ENCODE results near the gene RUVBL1. TPM values are rescaled to one million over a fixed set of nuclear protein-coding genes. Genes with fewer than 3 reads are reported as not detected.

Gene RUVBL1
- 58.3 and 58.8 TPM in 2 replicates for total RNA-seq

- intact Hi-C loops (cut with micrococcal nuclease): loop anchor here (1.0 to 10.0 kb wide), 14 partner anchors 10 to 1419 kb away; partner anchors contain the start of genes ABTB1, ACAD9, CHCHD6 and COPG1
These were observed at the start of gene RUVBL1 for GRCh38 chr3:128123538-128124368. TSS of gene RUVBL1 (minus strand) at chr3:128123812. CDS start at chr3:128123724, 88 bp downstream.

GRCh38 chr3:128173200-128173599, 49.6 kb upstream of the RUVBL1 start:
- intact Hi-C loops (cut with micrococcal nuclease): loop anchor here (10.0 kb wide), 1 partner anchor 152 kb away; no protein-coding TSS in a partner anchor

- intact Hi-C loops (cut with micrococcal nuclease): loop anchor here (10.0 kb wide), 1 partner anchor 154 kb away; no protein-coding TSS in a partner anchor
These were observed 47.4 kb upstream of the RUVBL1 start for GRCh38 chr3:128170866-128171516.

- intact Hi-C loops (cut with micrococcal nuclease): no loop called here
These were observed 45.2 kb upstream of the RUVBL1 start for GRCh38 chr3:128168836-128169235.

GRCh38 chr3:128167973-128168674, 44.5 kb upstream of the RUVBL1 start:
- intact Hi-C loops (cut with micrococcal nuclease): no loop called here

- intact Hi-C loops (cut with micrococcal nuclease): no loop called here
These were observed 44.0 kb upstream of the RUVBL1 start for GRCh38 chr3:128167646-128167972.

GRCh38 chr3:128166971-128167453, 43.4 kb upstream of the RUVBL1 start:
- intact Hi-C loops (cut with micrococcal nuclease): no loop called here

- intact Hi-C loops (cut with micrococcal nuclease): no loop called here
These were observed 39.8 kb upstream of the RUVBL1 start for GRCh38 chr3:128163432-128163831.

GRCh38 chr3:128160661-128161060, 37.0 kb upstream of the RUVBL1 start:
- intact Hi-C loops (cut with micrococcal nuclease): no loop called here

- intact Hi-C loops (cut with micrococcal nuclease): loop anchor here (2.0 kb wide), 1 partner anchor 649 kb away; no protein-coding TSS in a partner anchor
These were observed 32.2 kb upstream of the RUVBL1 start for GRCh38 chr3:128155616-128156360.

- intact Hi-C loops (cut with micrococcal nuclease): loop anchor here (2.0 to 5.0 kb wide), 4 partner anchors 42 to 1677 kb away; partner anchors contain the start of gene ZXDC
These were observed 30.7 kb upstream of the RUVBL1 start for GRCh38 chr3:128154354-128154753.

- intact Hi-C loops (cut with micrococcal nuclease): loop anchor here (1.0 to 5.0 kb wide), 10 partner anchors 30 to 1739 kb away; partner anchors contain the start of genes RUVBL1, SEC61A1, TMCC1 and ZXDC
These were observed 29.8 kb upstream of the RUVBL1 start, which contains the start of gene EEFSEC for GRCh38 chr3:128153156-128154041. TSS of gene EEFSEC (plus strand) at chr3:128153481. CDS start at chr3:128153508, 27 bp downstream.

- intact Hi-C loops (cut with micrococcal nuclease): loop anchor here (1.0 to 5.0 kb wide), 9 partner anchors 29 to 1740 kb away; partner anchors contain the start of genes RUVBL1, SEC61A1, TMCC1 and ZXDC
These were observed 29.0 kb upstream of the RUVBL1 start for GRCh38 chr3:128152419-128153155.

- intact Hi-C loops (cut with micrococcal nuclease): loop anchor here (2.0 to 5.0 kb wide), 4 partner anchors 40 to 1741 kb away; partner anchors contain the start of genes TMCC1 and ZXDC
These were observed 28.2 kb upstream of the RUVBL1 start for GRCh38 chr3:128151758-128152274.

GRCh38 chr3:128149650-128150049, 26.0 kb upstream of the RUVBL1 start:
- intact Hi-C loops (cut with micrococcal nuclease): loop anchor here (5.0 kb wide), 3 partner anchors 37 to 1672 kb away; partner anchors contain the start of gene ZXDC

- intact Hi-C loops (cut with micrococcal nuclease): no loop called here
These were observed 22.6 kb upstream of the RUVBL1 start for GRCh38 chr3:128146201-128146600.

GRCh38 chr3:128145279-128145678, 21.7 kb upstream of the RUVBL1 start:
- intact Hi-C loops (cut with micrococcal nuclease): no loop called here

- intact Hi-C loops (cut with micrococcal nuclease): no loop called here
These were observed 21.0 kb upstream of the RUVBL1 start for GRCh38 chr3:128144512-128145187.

Data from T-helper 1 cell treated with Interleukin-12 subunit alpha and Interleukin-12 subunit beta and Interleukin-4 antibody, amounts not matched to agents 30 ng/mL and 1 ng/mL, for 36 hours (primary cell).